Colonic mucosa (tissue), 4 donors: Measurements from ENCODE around the gene PARP4. TPM values are rescaled to one million over a fixed set of nuclear protein-coding genes. Genes with fewer than 3 reads are reported as not detected.
"Not testable (repeated sequence)": the region's sequence is repeated elsewhere in the genome, so short reads cannot be mapped to it uniquely, and the experiment has no call there.

Experiments
- DNase-seq: peaks from one replicate; pipeline ENCODE4 v3.0.0-alpha.2; 2020
- H3K27ac ChIP-seq: fragments of 200-600 bp; one replicate; pipeline ENCODE4 v1.8.0; 2021
- H3K27me3 ChIP-seq: fragments of 200-600 bp; one replicate; pipeline ENCODE4 v1.8.0; 2021
- H3K36me3 ChIP-seq: fragments of 200-600 bp; one replicate; pipeline ENCODE4 v1.8.0; 2021
- H3K4me1 ChIP-seq: fragments of 200-600 bp; one replicate; pipeline ENCODE4 v1.8.0; 2021; ENCODE audit warnings: mild to moderate bottlenecking
- H3K4me3 ChIP-seq: fragments of 200-600 bp; one replicate; pipeline ENCODE4 v1.8.0; 2021
- H3K9ac ChIP-seq, 2 donors: one replicate each; pipeline ENCODE4 v1.7.0; 2013; ENCODE audit warnings: control low read depth in 2 of 2, low read depth in 2 of 2, low read length in 2 of 2
- H3K9me3 ChIP-seq: fragments of 200-600 bp; one replicate; pipeline ENCODE4 v1.8.0; 2021
- intact Hi-C: fragments of 100-400 bp; cut with DNase I; formaldehyde crosslinking; loops from one replicate; pipeline ENCODE4 v1.14.1; 2022
- total RNA-seq, 2 donors: library from RNA; stranded (reverse); fragmentation: NEBNext Ultra II Directional in 1 of 2; extraction: Animal tissue kit (Norgen Biotek cat#: 25700) in 1 of 2; gene quantifications; one replicate each; pipeline ENCODE4 v1.2.1, GENCODE V29; 2021
- TF ChIP-seq, protein P1 (sequence below): fragments of 200-600 bp; IDR thresholded peaks from one replicate; pipeline ENCODE4 v1.8.0; 2022; ENCODE audit warnings: antibody characterized with exemption, mild to moderate bottlenecking
- donor health status: healthy.
- donor health status: DM: no; HTN: no; CAD: no.
- donor health status: DM: no; HTN: no; CAD: no.

PARP4 gene
- total RNA-seq, 2 donors from 2014 or later, result 89.3 to 137 TPM

DNA sequence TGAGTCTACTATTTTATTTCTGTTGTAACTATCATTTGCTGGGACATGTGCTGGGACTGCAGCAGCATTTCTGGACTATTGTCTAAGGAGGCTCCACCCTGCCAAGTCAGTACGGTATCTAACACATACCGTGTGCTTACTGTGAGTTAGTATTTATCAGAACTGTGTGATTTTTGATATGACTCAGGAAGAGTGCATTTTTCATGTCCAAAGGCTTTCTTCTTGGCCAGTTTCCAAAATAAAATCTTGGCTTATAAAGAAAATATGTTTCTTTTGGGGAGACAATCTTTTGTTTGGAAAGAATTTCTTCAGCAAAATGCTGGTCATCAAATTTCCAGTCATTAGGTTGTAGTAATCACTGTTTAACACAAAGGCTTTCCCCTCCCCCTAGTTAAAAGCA lies 11.6 kb downstream of the PARP4 start:
- TF ChIP-seq, protein P1, sequence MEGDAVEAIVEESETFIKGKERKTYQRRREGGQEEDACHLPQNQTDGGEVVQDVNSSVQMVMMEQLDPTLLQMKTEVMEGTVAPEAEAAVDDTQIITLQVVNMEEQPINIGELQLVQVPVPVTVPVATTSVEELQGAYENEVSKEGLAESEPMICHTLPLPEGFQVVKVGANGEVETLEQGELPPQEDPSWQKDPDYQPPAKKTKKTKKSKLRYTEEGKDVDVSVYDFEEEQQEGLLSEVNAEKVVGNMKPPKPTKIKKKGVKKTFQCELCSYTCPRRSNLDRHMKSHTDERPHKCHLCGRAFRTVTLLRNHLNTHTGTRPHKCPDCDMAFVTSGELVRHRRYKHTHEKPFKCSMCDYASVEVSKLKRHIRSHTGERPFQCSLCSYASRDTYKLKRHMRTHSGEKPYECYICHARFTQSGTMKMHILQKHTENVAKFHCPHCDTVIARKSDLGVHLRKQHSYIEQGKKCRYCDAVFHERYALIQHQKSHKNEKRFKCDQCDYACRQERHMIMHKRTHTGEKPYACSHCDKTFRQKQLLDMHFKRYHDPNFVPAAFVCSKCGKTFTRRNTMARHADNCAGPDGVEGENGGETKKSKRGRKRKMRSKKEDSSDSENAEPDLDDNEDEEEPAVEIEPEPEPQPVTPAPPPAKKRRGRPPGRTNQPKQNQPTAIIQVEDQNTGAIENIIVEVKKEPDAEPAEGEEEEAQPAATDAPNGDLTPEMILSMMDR, result no peak
- Histone ChIP-seq H3K9ac (no peak overlapping the region), H3K4me1 (no peaks in the 10 kb centered on the region), H3K27ac (no peak overlapping the region), H3K27me3 (no peaks in the 10 kb centered on the region), H3K36me3 (peaks cover 14% of the 10 kb centered on the region), H3K9me3 (no peaks in the 10 kb centered on the region), H3K4me3 (no peak overlapping the region)
- intact Hi-C loops, result no loop called here
- no peak for DNase-seq

DNA sequence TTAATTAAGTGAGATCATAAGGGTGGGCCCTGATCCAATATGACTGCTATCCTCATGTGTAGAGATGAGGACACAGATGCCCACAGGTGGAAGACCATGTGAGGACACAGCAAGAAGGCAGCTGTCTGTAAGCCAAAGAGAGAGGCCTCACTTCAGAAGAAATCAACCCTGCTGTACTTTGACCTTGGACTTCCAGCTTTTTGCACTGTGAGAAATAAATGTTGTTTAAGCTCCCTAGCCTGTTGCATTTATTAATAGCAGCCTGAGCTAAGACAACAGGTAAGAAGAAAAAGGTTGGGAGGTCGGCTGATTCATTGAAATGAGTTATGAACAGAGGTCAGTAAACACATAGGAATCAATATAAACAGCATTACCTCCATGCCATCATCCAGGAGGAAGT lies 14.8 kb downstream of the PARP4 start:
- no peaks in the 10 kb centered on the region for H3K9me3 ChIP-seq
- H3K27me3 ChIP-seq, result no peaks in the 10 kb centered on the region
- H3K36me3 ChIP-seq, result peaks cover 21% of the 10 kb centered on the region
- H3K4me3 ChIP-seq, result no peak overlapping the region
- no peak overlapping the region for H3K9ac ChIP-seq
- no peak overlapping the region for H3K27ac ChIP-seq
- H3K4me1 ChIP-seq, result no peaks in the 10 kb centered on the region
- no peak for DNase-seq
- TF ChIP-seq, protein P1, result no peak
- intact Hi-C loops, result no loop called here

DNA sequence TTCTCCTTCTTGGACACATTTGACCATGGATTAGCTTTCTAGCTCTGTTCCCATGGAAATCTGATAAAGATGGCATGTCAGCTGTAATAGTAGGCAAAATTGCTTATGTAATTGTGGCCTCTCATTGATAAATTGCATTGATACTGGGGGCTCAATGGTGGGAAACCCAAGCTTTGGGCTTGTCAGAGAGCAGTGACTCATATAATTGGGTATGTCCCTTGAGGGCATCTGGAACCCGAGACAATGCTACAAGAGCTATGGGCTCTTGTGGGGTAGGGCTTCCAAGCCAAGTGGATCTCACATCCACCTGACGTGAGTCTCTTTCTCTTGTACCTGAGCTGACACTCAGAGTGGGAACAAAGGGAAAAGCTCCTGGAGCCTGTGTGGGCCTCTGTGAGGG lies 16.3 kb downstream of the PARP4 start:
- intact Hi-C loops, DNase-seq, H3K9me3 ChIP-seq, H3K27me3 ChIP-seq, H3K27ac ChIP-seq, H3K4me1 ChIP-seq, H3K4me3 ChIP-seq, H3K9ac ChIP-seq: not testable (repeated sequence)
- H3K36me3 ChIP-seq, result peaks cover 27% of the 10 kb centered on the region

DNA sequence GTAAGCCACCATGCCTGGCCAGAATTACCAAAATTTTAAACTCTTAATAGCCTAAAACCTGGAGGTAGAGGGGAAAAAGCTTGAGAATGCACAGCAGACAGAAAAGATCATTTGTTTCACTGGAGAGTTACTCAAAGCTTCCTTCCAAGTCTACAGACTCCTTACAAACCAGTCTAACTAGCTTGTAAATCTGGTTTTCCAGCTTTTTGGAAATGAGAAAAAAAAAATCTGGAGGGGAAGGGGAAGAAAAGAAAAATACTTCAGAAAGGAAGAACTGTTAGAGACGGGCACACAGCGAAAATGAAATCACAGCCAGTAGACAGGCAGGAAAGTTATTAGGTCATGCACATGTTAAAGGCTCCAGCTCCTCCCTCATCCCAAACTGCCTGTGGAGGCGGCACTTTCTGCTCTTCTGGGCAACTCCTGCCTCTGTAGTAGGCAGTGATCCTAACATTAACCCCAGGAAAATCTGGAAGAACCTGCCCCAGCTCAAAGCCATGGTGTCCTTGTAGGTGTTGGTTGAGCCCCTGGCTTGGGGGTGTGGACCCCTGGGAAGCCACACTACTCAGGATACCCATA lies 17.3 kb downstream of the PARP4 start:
- Histone ChIP-seq H3K9ac (no peak overlapping the region), H3K9me3 (no peaks in the 10 kb centered on the region), H3K4me3 (no peak overlapping the region), H3K36me3 (peaks cover 26% of the 10 kb centered on the region), H3K27me3 (no peaks in the 10 kb centered on the region), H3K4me1 (no peaks in the 10 kb centered on the region), H3K27ac (no peak overlapping the region)
- TF ChIP-seq, protein P1, result no peak
- intact Hi-C loops, result no loop called here
- no peak for DNase-seq

DNA sequence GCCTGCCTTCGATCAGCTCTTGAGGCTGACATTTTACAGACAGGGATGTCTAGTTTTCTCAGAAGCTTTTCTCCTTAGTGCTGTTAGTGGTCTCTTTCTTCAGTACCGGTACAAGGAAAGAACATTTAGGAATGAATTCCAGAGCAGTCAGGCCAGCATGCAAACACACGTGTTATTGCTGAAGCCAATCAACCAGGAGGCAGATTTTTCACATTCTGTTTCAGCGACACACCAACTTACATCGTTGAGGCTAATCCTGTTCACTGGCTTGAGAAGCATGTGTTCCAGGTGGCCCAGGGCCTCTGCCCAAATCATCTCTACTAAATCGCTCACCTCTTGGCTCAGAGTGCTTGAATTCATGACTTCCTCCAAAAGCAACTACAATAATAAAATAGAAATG lies 19.2 kb downstream of the PARP4 start:
- intact Hi-C loops, result no loop called here
- Histone ChIP-seq H3K27me3 (no peaks in the 10 kb centered on the region), H3K27ac (no peak overlapping the region), H3K9ac (no peak overlapping the region), H3K36me3 (peaks cover 30% of the 10 kb centered on the region), H3K4me3 (no peak overlapping the region), H3K9me3 (no peaks in the 10 kb centered on the region), H3K4me1 (no peaks in the 10 kb centered on the region)
- TF ChIP-seq, protein P1, result no peak
- DNase-seq, result no peak

DNA sequence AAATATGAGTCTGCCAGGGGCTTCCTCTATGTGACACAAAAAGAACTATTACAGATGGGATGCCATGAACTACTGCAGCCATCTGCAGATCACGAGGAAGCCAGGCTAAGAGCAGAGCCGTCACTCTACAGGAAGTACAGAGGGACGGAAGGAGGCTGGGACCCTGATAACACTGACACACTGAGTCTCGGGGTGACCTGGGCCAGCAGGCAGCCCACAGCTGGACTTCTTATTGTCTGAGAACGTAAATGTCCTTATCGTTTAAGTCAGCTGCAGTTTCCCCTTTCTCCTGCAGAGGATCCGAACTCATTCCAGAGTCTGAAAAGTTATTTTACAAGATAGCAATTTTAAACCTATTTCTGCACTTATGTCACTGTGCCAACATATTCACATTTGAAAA lies 20.7 kb downstream of the PARP4 start:
- Histone ChIP-seq H3K27me3 (no peaks in the 10 kb centered on the region), H3K36me3 (peaks cover 24% of the 10 kb centered on the region), H3K4me1 (no peaks in the 10 kb centered on the region), H3K9me3 (no peaks in the 10 kb centered on the region), H3K9ac (no peak overlapping the region), H3K27ac (no peak overlapping the region), H3K4me3 (no peak overlapping the region)
- no peak for DNase-seq
- intact Hi-C loops, result no loop called here
- TF ChIP-seq, protein P1, result no peak
